K562 (cell line): Measurements from ENCODE around the gene LRCH1. TPM values are rescaled to one million over a fixed set of nuclear protein-coding genes. Genes with fewer than 3 reads are reported as not detected.

Source experiments
- ATAC-seq: fragments of 200-7000 bp; cut with Tn5 transposase; 3 replicates; pipeline ENCODE4 v1.9.1; 2020; ENCODE audit warnings: moderate library complexity
- BruUV-seq: library from RNA; stranded (reverse); fragments of 400-500 nt; replicated peaks from 2 replicates; lab custom pipeline; 2021; lab: Mats Ljungman, UMichigan
- CTCF ChIA-PET: fragments of 300-600 bp; formaldehyde crosslinking; extraction: SDS; loops from one replicate; lab custom pipeline; 2021; ENCODE audit warnings: low intra/inter-chr PET ratio; lab: Yijun Ruan, JAX
- POLR2A ChIA-PET: fragments of 300-600, 350-650 bp; sonication (Branson Sonifier 250); formaldehyde crosslinking; extraction: SDS; loops from one replicate; lab custom pipeline; 2021; ENCODE audit warnings: antibody characterized with exemption, inconsistent platforms; lab: Yijun Ruan, JAX
- DNase-seq, 4 experiments: peaks; one replicate each; pipeline versions ENCODE4 v3.0.0 to v3.0.0-alpha.2; 2011 to 2018; ENCODE audit warnings: low spot score in 3 of 4, mixed read lengths in 3 of 4; ENCODE audit errors: extremely low read depth in 1 of 4
- FAIRE-seq: peaks from 2 replicates; lab custom pipeline; 2011; peaks lifted over from hg19 to GRCh38; lab: Jason Lieb, UNC
- H2AFZ ChIP-seq: 2 replicates; pipeline ENCODE4 v1.6.0; 2011; ENCODE audit warnings: low read depth, low read length, control low read depth, inconsistent platforms
- H3K27ac ChIP-seq: fragments of 200-600 bp; 3 replicates; pipeline ENCODE4 v1.8.0; 2011; ENCODE audit warnings: low read depth, mild to moderate bottlenecking, control low read depth, inconsistent platforms, low read length, moderate library complexity, mixed read lengths; ENCODE audit errors: extremely low read depth
- H3K27me3 ChIP-seq, 2 experiments: fragments of 300-600 bp in 1 of 2; 2 replicates in 1 of 2; 3 replicates in 1 of 2; pipeline versions ENCODE4 v1.6.0 to v1.8.0; 2011; ENCODE audit warnings: inconsistent platforms in 2 of 2, low read length in 2 of 2, mild to moderate bottlenecking in 1 of 2, mixed read lengths in 1 of 2, moderate library complexity in 1 of 2; ENCODE audit not compliant: control insufficient read depth in 2 of 2, insufficient read depth in 2 of 2
- H3K36me3 ChIP-seq: fragments of 300-600 bp; 3 replicates; pipeline ENCODE4 v1.8.0; 2011; ENCODE audit warnings: mild to moderate bottlenecking, low read length, inconsistent platforms; ENCODE audit not compliant: control insufficient read depth, insufficient read depth
- H3K4me1 ChIP-seq, 2 experiments: fragments of 200-600 bp in 1 of 2; replicated peaks in 1 of 2; 2 replicates in 1 of 2; 3 replicates in 1 of 2; pipeline versions ENCODE4 v1.5.1 to v1.8.0; 2011; ENCODE audit warnings: inconsistent platforms in 2 of 2, low read length in 2 of 2, mild to moderate bottlenecking in 1 of 2, mixed read lengths in 1 of 2, moderate library complexity in 1 of 2; ENCODE audit not compliant: control insufficient read depth in 2 of 2, insufficient read depth in 2 of 2
- H3K4me2 ChIP-seq: 2 replicates; pipeline ENCODE4 v1.6.1; 2011; ENCODE audit warnings: low read length, control low read depth, inconsistent platforms, mixed read lengths; ENCODE audit not compliant: insufficient read depth
- H3K4me3 ChIP-seq: fragments of 200-600 bp; sonication (generic), shearing (Covaris generic); 2 replicates; pipeline ENCODE4 v1.5.1; 2016; ENCODE audit warnings: control low read depth, inconsistent platforms
- H3K79me2 ChIP-seq: fragments of 200-600 bp; 3 replicates; pipeline ENCODE4 v1.8.0; 2011; ENCODE audit warnings: low read length, inconsistent platforms; ENCODE audit not compliant: control insufficient read depth, insufficient read depth
- H3K9ac ChIP-seq, 2 experiments: 2 replicates each; pipeline versions ENCODE4 v1.6.0 to v1.6.1; 2011; ENCODE audit warnings: low read depth in 2 of 2, low read length in 2 of 2, control low read depth in 1 of 2, inconsistent platforms in 1 of 2, mild to moderate bottlenecking in 1 of 2, mixed read lengths in 1 of 2; ENCODE audit not compliant: insufficient read depth in 1 of 2
- H3K9me1 ChIP-seq: one replicate; pipeline ENCODE4 v1.6.0; 2011; ENCODE audit warnings: inconsistent platforms, mild to moderate bottlenecking, low read length, moderate library complexity; ENCODE audit not compliant: control insufficient read depth, insufficient read depth
- H3K9me3 ChIP-seq: replicated peaks from 2 replicates; pipeline ENCODE4 v1.5.1; 2011; ENCODE audit warnings: low read depth, low read length, inconsistent platforms; ENCODE audit not compliant: control insufficient read depth, insufficient read depth
- H4K20me1 ChIP-seq: replicated peaks from 2 replicates; pipeline ENCODE4 v1.6.1; 2011; ENCODE audit warnings: low read length, inconsistent platforms, mixed read lengths; ENCODE audit not compliant: control insufficient read depth, insufficient read depth
- BRD4 ChIP-seq: fragments of 200-600 bp; sonication (generic); IDR thresholded peaks from 2 replicates; pipeline ENCODE4 v1.6.1; 2017; ENCODE audit warnings: inconsistent platforms
- CREB1 ChIP-seq, 2 experiments: sonication (generic) in 1 of 2; formaldehyde crosslinking in 1 of 2; IDR thresholded peaks; 2 replicates each; pipeline versions ENCODE4 v1.6.1 to v1.8.0; 2012 to 2022; ENCODE audit warnings: inconsistent platforms in 1 of 2, mild to moderate bottlenecking in 1 of 2, missing genetic modification reagents in 1 of 2, moderate library complexity in 1 of 2
- HNRNPLL ChIP-seq: fragments of 200-400 bp; formaldehyde crosslinking; IDR thresholded peaks from 2 replicates; pipeline ENCODE4 v1.6.1; 2017; ENCODE audit warnings: low read length, low read depth, mild to moderate bottlenecking; ENCODE audit not compliant: poor library complexity, severe bottlenecking
- KAT7 ChIP-seq: sonication (generic); formaldehyde crosslinking; IDR thresholded peaks from 2 replicates; pipeline ENCODE4 v1.8.0; 2022; ENCODE audit warnings: missing genetic modification reagents, mild to moderate bottlenecking, borderline replicate concordance
- KHSRP ChIP-seq: fragments of 450-650 bp; IDR thresholded peaks from 2 replicates; pipeline ENCODE4 v1.6.1; 2017
- NFRKB ChIP-seq: fragments of 450-650 bp; IDR thresholded peaks from 2 replicates; pipeline ENCODE4 v1.6.1; 2016; ENCODE audit warnings: low read depth
- TEAD4 ChIP-seq, 2 experiments: sonication (generic) in 1 of 2; formaldehyde crosslinking in 1 of 2; IDR thresholded peaks; 2 replicates each; pipeline versions ENCODE4 v1.6.1 to v1.8.0; 2012 to 2022; ENCODE audit warnings: borderline replicate concordance in 1 of 2, inconsistent platforms in 1 of 2, low read length in 1 of 2, mild to moderate bottlenecking in 1 of 2, missing genetic modification reagents in 1 of 2
- ZNF41 ChIP-seq: fragments of 250-450 bp; sonication (Bioruptor Pico); conservative IDR thresholded peaks from 2 replicates; pipeline ENCODE4 v1.4.0; 2020; ENCODE audit warnings: mild to moderate bottlenecking
- WGBS: fragments of 100-300 bp; shearing (Covaris generic); methylation state at CpG from one replicate; pipeline ENCODE4 v1.1.6; 2016; ENCODE audit warnings: low coverage, mixed read lengths; ENCODE audit not compliant: insufficient coverage; ENCODE audit errors: missing lambda C conversion rate; 5-methylcytosine and 5-hydroxymethylcytosine counted together
- in situ Hi-C: fragments of 300-500 bp; cut with MboI; formaldehyde crosslinking; loops from 4 replicates; pipeline ENCODE4 v1.15.0; 2018; ENCODE audit warnings: inconsistent platforms, mixed read lengths
- intact Hi-C: fragments of 100-400 bp; cut with micrococcal nuclease; formaldehyde crosslinking; loops from 2 replicates; pipeline ENCODE4 v1.14.2; 2022
- polyA plus RNA-seq, 8 experiments: library from polyadenylated mRNA; depleted of rRNA in 4 of 8; stranded (reverse) in 5 of 8; unstranded in 3 of 8; fragments of >200 nt; fragmentation: Nextera tagmentation in 2 of 8; fragmentation: Illumina TruSeq in 1 of 8; extraction: Ambion mirVana in 2 of 8; extraction: Trizol in 1 of 8; gene quantifications; 2 replicates each; pipeline versions ENCODE4 v1.2.1 to v1.2.3, GENCODE V29; 2011 to 2014; ENCODE audit warnings: inconsistent platforms in 1 of 8, missing spikeins in 1 of 8
- total RNA-seq, 7 experiments: library from RNA; depleted of rRNA in 6 of 7; stranded (reverse); fragments of >200 nt in 6 of 7; fragmentation: Illumina TruSeq in 2 of 7; extraction: Trizol in 2 of 7; gene quantifications; 2 replicates each; pipeline versions ENCODE4 v1.2.1 to v1.2.3, GENCODE V29; 2011 to 2021; ENCODE audit warnings: low replicate concordance in 1 of 7
- TF ChIP-seq, protein P1 (sequence below): sonication (generic); formaldehyde crosslinking; IDR thresholded peaks from 2 replicates; pipeline ENCODE4 v1.8.1; 2023; ENCODE audit warnings: mild to moderate bottlenecking, missing genetic modification reagents

LRCH1 gene
- total and polyA plus RNA-seq, 9 of the 15 experiments (the other 6 are each of a cell fraction or from before 2014, with no cell fraction given): 1.1 to 6.8 (median 3.7) TPM

GRCh38 chr13:46630431-46631178 lies 77.6 kb downstream of the LRCH1 start:
- Histone ChIP-seq H3K36me3 (no peaks in the 10 kb centered on the region), H3K79me2 (peaks cover 5% of the 10 kb centered on the region; the same call in 2 of the 3 replicates), H3K4me3 (no peak overlapping the region), H3K9me3 (no peaks in the 10 kb centered on the region)
- no TSS peak for BruUV-seq
- no peak for ATAC-seq
- POLR2A ChIA-PET: interaction anchor here (1.3 kb wide), 1 partner anchor 39 kb away, joined by 3 read pairs; no protein-coding TSS in a partner anchor
- TF ChIP-seq KHSRP (no peak), NFRKB (no peak), BRD4 (no peak), CREB1 (IDR thresholded peaks at IDR 0.05) (no peak), CREB1 (CRISPR knock-in tag; IDR thresholded peaks at IDR 0.05) (no peak)
- TF ChIP-seq, all 486 proteins: peak for 0
- intact Hi-C loops (no loop called here), in situ Hi-C loops (no loop called here)
- DNase-seq (no peak), FAIRE-seq (no peak)
- Histone ChIP-seq H3K27me3 (no peaks in the 10 kb centered on the region), H3K9ac (no peak overlapping the region), H2AFZ (no peak overlapping the region), H3K4me1 (peaks cover 0 to 5% of the 10 kb centered on the region in 2 experiments; a peak in 2 of 5 replicates), H4K20me1 (peaks cover 7% of the 10 kb centered on the region; the same call in 1 of the 2 replicates), H3K27ac (no peak overlapping the region), H3K4me2 (no peak overlapping the region), H3K9me1 (no peaks in the 10 kb centered on the region)
- 11% methylated on average over 1 of the region's 1 CpG for WGBS
- CTCF ChIA-PET: no interaction called here

GRCh38 chr13:46631179-46631542 lies 78.2 kb downstream of the LRCH1 start:
- Histone ChIP-seq H3K36me3 (no peaks in the 10 kb centered on the region), H4K20me1 (peaks cover 7% of the 10 kb centered on the region; the same call in 1 of the 2 replicates), H3K27me3 (no peaks in the 10 kb centered on the region), H3K4me1 (peaks cover 0 to 5% of the 10 kb centered on the region in 2 experiments; a peak in 2 of 5 replicates), H2AFZ (no peak overlapping the region), H3K79me2 (peaks cover 5% of the 10 kb centered on the region; the same call in 2 of the 3 replicates), H3K9me3 (no peaks in the 10 kb centered on the region), H3K9ac (no peak overlapping the region), H3K4me2 (no peak overlapping the region), H3K27ac (no peak overlapping the region), H3K9me1 (no peaks in the 10 kb centered on the region), H3K4me3 (no peak overlapping the region)
- ChIA-PET POLR2A (interaction anchor here (1.3 kb wide), 1 partner anchor 39 kb away, joined by 3 read pairs; no protein-coding TSS in a partner anchor), CTCF (no interaction called here)
- FAIRE-seq: no peak
- no peak for DNase-seq
- WGBS: 38% methylated on average over 1 of the region's 2 CpGs
- no peak for ATAC-seq
- in situ Hi-C loops: no loop called here
- no TSS peak for BruUV-seq
- intact Hi-C loops: no loop called here
- TF ChIP-seq ZNF41 (CRISPR knock-in tag) (no peak), TEAD4 (IDR thresholded peaks at IDR 0.05; ENCODE audit: low read length) (no peak), TEAD4 (CRISPR knock-in tag; IDR thresholded peaks at IDR 0.05; ENCODE audit: borderline replicate concordance) (no peak), HNRNPLL (no peak), KAT7 (no peak)
- TF ChIP-seq, protein P1, sequence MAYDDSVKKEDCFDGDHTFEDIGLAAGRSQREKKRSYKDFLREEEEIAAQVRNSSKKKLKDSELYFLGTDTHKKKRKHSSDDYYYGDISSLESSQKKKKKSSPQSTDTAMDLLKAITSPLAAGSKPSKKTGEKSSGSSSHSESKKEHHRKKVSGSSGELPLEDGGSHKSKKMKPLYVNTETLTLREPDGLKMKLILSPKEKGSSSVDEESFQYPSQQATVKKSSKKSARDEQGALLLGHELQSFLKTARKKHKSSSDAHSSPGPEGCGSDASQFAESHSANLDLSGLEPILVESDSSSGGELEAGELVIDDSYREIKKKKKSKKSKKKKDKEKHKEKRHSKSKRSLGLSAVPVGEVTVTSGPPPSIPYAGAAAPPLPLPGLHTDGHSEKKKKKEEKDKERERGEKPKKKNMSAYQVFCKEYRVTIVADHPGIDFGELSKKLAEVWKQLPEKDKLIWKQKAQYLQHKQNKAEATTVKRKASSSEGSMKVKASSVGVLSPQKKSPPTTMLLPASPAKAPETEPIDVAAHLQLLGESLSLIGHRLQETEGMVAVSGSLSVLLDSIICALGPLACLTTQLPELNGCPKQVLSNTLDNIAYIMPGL: no peak
